Camera-type eye (tissue), 1 donor: ENCODE data around the gene SURF1. TPM values are rescaled to one million over a fixed set of nuclear protein-coding genes. Genes with fewer than 3 reads are reported as not detected.

ENCODE experiments used
- total RNA-seq: library from RNA; depleted of rRNA; stranded (reverse); fragments of >200 nt; gene quantifications from one replicate; pipeline ENCODE4 v1.2.3, GENCODE V29; 2014

Gene SURF1
- 18.3 TPM for total RNA-seq

GRCh38 chr9:133356391-133357091 is at the start of gene SURF1, which contains the start of gene SURF2:
TSS of gene SURF1 (minus strand) at chr9:133356487. CDS start at chr9:133356453, 34 bp downstream.
TSS of gene SURF2 (plus strand) at chr9:133356550. CDS start at chr9:133356593, 43 bp downstream.

GRCh38 chr9:133375724-133376654 is 19.7 kb upstream of the SURF1 start, which contains the start of the genes STKLD1 and SURF4:
TSS of gene STKLD1 (plus strand) at chr9:133376366. CDS start at chr9:133376474, 108 bp downstream.
TSS of gene SURF4 (minus strand) at chr9:133376060. CDS start at chr9:133375969, 91 bp downstream.

DNA sequence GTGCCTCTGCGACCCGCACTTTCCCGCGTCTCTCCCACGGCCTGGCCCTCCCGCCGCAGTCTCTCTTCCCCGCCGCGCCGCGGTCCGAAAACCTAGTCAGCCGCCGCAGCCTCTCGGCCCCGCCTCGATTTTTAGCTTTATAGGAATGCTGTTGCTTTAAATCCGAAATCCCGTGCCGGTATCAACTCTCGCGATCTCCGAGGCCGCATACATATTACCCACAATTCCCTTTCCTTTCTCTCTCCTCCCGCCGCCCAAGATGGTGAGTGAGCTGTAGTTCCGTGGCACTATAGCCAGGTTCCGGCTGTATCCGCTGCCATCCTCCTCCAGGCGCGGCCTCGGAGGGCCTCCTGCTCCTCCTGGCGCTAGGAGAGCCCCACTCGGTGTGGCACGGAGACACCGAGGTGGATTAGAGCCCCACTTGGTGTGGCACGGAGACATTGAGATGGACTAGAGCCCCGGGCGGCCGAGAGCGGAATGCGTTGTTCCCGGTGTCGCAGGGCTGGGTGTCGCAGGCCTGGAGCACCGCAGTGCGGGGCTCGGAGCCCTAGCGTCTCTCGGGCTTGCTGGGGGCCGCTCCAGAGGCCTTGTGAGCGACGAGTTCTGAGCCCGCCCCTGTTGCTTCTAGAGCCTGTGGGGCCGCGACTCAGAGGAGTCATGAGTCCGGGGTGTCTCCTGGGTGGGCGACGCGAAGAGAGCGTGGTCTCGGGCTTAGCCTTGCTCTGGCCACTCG is 8.1 kb downstream of the SURF1 start, which contains the start of the genes MED22 and RPL7A:
Gene MED22 (minus strand): TSS at position 147 of the 733 bp plus-strand sequence. CDS start 1,469 bp downstream, outside the sequence.
Gene RPL7A (plus strand): TSS at position 234 of the 733 bp plus-strand sequence. CDS start 26 bp downstream, at position 260.

GRCh38 chr9:133335924-133336811 is 20.1 kb downstream of the SURF1 start, which contains the start of gene SURF6:
TSS of gene SURF6 (minus strand) at chr9:133336188. CDS start at chr9:133336132, 56 bp downstream.

Other genes with a start within 250 kb of the SURF1 start
- gene RALGDS, start 235.2 kb downstream of the SURF1 start, total RNA-seq = 72.9 TPM
- gene GBGT1, start 192.6 kb downstream of the SURF1 start, total RNA-seq = 10.4 TPM
- not detected for gene OBP2B, start 147.2 kb downstream of the SURF1 start, total RNA-seq
- gene ABO, start 81.3 kb downstream of the SURF1 start, total RNA-seq = 2.0 TPM
- 20.2 TPM for gene SURF6, start 20.3 kb downstream of the SURF1 start, total RNA-seq
- gene MED22, start 8.4 kb downstream of the SURF1 start, total RNA-seq = 50.6 TPM
- gene RPL7A, start 8.3 kb downstream of the SURF1 start, total RNA-seq = 1,215 TPM
- gene SURF2, start 63 bp upstream of the SURF1 start, total RNA-seq = 9.7 TPM
- 136 TPM for gene SURF4, start 19.6 kb upstream of the SURF1 start, total RNA-seq
- 1.3 TPM for gene STKLD1, start 19.9 kb upstream of the SURF1 start, total RNA-seq
- 20.8 TPM for gene REXO4, start 61.5 kb upstream of the SURF1 start, total RNA-seq
- 5.1 TPM for gene ADAMTS13, start 65.9 kb upstream of the SURF1 start, total RNA-seq
- 19.4 TPM for gene CACFD1, start 103.5 kb upstream of the SURF1 start, total RNA-seq
- gene SLC2A6, start 122.6 kb upstream of the SURF1 start, total RNA-seq = 2.9 TPM
- gene MYMK, start 168.5 kb upstream of the SURF1 start, total RNA-seq = 2.1 TPM
- 4.3 TPM for gene ADAMTSL2, start 178.2 kb upstream of the SURF1 start, total RNA-seq